HG03175 (cell line): ENCODE data around the gene UPK3A.
"Not testable (repeated sequence)": the region's sequence is repeated elsewhere in the genome, so short reads cannot be mapped to it uniquely, and the experiment has no call there.

Experiments
- ATAC-seq: cut with Tn5 transposase; IDR thresholded peaks from one replicate; pipeline ENCODE4 v1.9.1; 2021; ENCODE audit warnings: mild to moderate bottlenecking, moderate library complexity; ENCODE audit not compliant: unreplicated experiment

UPK3A gene

GRCh38 chr22:45254789-45255278 is 29.9 kb upstream of the UPK3A start:
- no peak for ATAC-seq

GRCh38 chr22:45257941-45258340 is 26.8 kb upstream of the UPK3A start:
- not testable (repeated sequence) for ATAC-seq

DNA sequence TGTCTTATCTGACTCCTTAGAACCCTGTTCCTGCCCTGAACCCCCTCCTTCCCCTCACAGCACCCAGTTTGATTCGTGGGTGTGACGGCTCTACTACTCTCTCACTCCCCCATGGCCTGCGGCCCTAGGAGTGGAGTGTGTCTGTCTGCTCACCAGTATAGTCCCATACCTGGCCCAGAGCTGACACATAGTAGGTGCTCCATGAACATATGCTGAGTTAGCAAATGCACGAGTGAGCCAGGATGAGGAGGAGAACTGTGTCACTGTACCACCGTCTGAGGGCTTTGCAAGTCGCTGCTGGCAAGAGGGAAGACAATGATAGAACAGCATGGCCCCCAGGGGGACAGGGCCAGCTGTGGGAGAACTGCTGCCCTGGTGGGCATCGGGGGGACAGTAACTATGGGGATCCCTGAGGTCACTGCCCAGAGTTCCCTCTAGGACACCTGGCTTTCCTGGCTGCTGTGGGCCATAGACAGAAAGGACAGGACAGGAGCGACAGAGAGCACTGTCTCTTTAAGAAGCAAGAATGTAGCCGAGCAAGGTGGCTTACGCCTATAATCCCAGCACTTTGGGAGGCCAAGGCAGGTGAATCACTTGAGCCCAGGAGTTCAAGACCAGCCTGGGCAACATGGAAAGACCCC is 24.9 kb upstream of the UPK3A start:
- ATAC-seq, result no peak

- ATAC-seq, result not testable (repeated sequence)
Observed at GRCh38 chr22:45260395-45260759, 24.4 kb upstream of the UPK3A start.

GRCh38 chr22:45261407-45262088 is 23.2 kb upstream of the UPK3A start:
- no peak for ATAC-seq

DNA sequence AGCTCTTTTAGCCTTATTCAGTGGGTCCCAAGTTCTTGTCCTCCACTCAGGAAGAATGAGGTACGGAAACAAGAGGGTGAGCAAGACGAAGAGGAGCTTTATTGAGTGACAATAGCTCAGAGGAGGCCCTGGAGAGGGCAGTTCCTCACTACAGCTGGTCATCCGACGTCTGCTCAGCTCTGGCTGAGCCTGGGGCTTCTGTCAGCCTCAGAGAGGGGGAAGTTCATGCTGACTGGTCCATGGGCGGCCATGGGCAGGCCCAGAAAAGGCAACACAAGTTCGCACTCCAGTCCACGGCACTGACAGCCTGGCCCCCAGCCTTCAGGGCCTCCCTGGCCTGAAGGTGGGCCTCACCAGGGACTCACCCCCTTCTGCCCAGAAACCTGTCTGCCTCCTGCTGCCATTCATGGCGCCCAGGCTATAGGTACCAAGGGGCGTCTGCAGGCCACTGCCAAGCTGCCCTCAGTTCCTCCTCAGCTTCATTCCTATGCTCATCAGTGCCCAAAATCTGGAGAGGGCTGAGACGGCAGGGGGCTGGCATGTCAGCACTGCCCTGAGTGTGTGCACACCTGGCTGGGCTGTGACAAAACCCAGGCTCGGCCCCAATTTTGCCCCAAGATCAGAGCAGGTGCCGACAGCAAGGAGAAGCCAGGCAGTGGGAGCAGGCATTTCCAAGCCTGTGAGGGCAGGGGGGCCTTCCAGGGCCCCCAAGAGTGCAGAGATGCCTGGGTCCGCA is 22.4 kb upstream of the UPK3A start:
- no peak for ATAC-seq

DNA sequence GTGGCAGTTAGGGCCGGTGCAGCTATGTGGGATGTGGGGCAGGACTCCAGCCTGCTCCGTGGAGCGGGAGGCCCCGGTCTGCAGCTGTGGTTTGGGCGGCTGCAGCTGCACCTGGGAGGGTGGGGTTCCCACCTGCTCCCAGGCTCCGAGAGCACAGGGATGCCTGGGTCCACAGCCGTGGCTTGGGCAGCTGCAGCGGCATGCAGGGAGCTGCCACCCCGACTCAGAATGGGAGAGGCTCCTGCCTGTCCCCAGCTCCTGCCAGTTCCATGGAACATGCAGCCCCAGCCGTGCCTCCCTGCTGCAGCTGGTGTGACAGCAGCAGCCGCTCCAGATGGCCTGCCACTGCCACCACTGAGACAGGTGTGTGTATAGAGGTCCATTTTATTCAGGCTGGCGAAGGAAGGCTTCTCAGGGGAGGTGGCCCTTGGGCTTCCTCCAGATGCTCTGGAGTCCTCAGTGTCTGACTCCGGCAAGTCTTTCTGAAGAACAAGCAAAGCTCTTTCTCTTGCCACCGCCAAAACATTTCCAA is 21.8 kb upstream of the UPK3A start:
- ATAC-seq, result peak; percentile 54

DNA sequence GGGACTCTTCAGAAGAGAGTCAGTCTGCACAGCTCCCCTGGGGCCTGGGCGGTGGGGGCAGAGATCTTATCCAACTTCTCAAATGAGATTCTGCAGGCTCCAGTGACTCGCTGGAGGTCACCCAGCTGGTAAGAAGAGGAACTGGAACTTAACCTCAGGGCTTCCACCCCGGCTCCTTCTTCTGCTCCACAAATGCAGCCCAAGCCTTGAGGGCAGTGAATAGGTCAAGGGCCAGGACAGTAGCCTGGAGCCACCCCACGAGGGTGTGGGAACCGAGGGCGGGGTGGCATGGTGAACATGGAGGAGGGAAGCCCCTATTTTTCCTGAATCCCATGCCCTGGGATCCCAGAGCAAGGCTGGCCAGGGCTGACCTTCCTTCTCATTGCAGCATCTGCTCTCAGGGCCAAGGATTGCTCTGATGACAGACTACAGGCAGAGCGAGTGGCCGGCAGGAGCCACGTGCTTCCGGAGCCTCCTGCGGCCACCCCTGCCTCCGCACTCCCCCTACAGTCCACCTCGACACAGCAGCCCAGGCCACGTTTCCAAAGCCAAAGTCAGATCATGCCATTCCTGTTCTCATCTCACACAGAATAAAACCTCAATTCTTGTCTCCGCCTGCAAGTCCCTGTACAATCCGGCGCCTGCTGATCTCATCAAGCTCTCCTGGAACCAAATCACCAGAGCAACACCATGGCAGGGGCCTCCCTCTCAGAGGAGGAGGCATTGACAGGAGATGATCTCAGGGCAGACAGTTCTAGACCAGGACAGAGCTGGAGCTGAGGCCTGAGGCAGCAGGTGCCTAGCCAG is 21.1 kb upstream of the UPK3A start:
- peak; percentile 79 for ATAC-seq

GRCh38 chr22:45265535-45265934 is 19.2 kb upstream of the UPK3A start:
- ATAC-seq, result no peak

GRCh38 chr22:45268167-45268957 is 16.4 kb upstream of the UPK3A start:
- ATAC-seq, result no peak

DNA sequence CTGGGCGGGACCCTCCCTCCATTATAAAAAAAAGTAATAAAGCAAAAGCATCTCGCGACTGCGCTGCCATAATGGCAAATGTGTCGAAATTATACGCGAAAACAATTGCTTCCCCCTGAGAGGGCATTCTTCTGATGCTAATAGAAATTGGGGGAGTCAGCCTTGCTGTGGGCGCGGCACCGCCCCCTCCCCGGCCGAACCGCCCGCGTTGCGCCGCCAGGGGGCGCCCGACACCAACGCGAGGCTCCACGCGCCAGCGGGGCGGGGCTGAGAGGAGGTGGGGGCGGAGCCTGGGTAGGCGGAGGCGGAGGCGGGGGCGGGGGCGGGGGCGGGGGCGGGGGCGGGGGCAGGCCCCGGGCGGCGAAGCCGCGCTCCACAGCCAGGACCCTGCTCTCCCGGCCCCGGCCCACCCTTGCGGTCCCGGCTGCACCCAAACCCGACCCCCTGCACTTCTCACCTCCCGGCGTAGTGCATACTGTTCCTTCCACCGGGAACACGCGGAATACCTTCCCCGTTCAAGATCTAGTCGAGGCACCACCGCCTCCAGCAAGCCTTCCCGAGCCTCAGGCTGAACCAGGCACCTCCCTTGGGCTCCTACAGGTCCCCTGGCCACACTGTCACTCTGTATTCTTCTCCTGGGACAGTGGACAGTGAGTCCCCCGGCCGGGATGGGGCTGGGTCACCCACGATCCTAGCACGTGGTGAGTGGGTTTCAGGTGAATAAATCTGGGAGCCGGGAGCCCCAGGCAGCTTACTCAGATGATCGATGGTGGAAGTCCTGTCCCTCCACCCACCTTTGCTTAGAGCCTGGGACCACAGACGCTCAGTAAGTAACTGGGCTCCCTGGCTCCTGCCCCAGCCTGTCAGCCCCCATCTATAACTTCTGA is 15.5 kb upstream of the UPK3A start:
- ATAC-seq, result peak; percentile 71

GRCh38 chr22:45270095-45271020 is 14.4 kb upstream of the UPK3A start:
- ATAC-seq, result no peak

DNA sequence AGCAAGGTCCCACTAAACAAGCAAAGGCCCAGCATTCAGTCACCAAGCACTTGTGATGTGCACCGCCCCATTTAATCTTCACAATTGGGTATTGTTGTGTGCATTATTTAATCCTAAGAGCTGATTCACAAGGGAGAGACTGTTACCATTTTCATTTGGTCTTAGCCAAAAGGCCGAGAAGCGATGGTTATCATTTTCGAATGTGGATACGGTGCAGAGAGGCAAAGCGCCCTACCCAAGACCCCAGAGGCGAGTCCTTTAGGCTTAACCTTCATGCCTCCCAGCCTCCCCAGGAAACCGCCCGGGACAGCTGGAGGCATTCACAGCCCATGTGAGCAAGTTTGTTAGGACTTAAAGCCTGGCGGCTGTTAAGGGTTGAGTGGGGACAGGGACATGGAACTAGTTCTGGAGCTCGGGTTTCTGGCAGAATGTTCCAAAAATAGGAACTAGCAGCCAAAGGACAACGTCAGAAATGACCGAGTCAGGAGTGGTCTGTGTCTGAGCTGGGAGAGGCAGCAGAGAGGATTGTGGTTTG is 13.0 kb upstream of the UPK3A start:
- ATAC-seq, result no peak

DNA sequence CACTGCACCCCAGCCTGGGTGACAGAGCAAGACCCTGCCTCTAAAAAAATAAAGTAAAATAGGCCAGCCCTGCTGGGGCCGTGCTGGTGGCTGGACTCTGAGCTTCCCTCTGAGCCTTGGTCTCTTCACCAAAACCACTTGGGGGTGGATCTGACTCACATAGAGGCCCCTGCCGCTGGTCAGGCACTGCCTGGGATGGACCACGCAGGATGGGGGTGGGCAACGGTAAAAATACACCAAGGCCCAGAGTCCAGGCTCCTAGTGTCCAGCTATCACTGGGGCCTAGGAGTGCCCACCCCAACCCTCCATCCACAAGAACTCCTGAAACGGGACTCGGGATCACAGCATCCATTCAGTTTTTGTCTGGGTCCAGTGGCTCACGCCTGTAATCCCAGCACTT is 12.3 kb upstream of the UPK3A start:
- ATAC-seq, result no peak

DNA sequence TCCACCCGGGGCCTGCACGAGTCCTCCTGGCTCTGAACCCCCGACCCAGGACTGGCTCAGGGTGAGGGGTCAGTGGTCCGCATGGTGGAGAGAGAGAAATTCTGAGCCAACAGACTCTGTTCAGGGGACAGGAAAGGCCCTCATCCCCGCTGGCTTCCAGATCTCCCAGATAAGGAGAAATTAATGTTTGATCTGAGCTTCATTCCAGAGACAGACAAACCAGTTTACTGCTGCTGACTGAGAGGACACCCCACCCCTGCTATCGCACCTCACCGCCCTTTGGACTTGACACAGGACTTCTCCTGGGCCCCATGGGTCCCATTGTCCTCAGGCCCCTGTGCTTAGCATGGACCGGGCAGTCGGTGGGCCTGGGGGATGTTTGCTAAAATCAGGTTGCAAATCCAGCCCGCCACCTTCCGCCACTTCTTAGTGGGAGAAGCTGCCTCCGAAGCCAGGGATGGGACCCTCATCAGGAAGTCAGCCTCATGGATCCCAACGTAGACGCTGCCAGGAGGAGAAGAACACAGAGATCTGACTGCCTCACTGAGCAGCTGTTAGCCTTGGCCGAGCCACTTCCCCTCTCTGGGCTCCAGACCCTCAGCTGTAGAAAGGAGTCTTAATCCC is 11.2 kb upstream of the UPK3A start:
- no peak for ATAC-seq

GRCh38 chr22:45276507-45277105 is 8.1 kb upstream of the UPK3A start:
- ATAC-seq, result no peak

DNA sequence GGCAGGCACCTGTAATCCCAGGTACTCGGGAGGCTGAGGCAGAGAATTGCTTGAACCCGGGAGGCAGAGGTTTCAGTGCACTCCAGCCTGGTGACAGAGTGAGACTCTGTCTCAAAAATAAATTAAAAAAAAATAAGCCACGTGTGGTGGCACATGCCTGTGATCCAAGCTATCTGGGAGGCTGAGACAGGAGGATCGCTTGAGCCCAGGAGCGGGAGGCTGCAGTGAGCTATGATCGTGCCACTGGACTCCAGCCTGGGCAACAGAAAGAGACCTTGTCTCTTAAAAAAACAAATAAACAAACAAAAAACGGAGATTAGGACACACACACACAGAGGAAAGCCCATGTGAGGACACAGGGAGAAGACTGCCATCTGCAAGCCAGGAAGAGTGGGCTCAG is 7.0 kb upstream of the UPK3A start:
- ATAC-seq, result not testable (repeated sequence)
